NB4 (cell line): ENCODE results near the gene PRKG1.

Experiments used
- DNase-seq: peaks from one replicate; pipeline ENCODE4 v3.0.0; 2010; ENCODE audit warnings: low read depth
- H3K4me3 ChIP-seq: one replicate; pipeline ENCODE4 v1.5.1; 2011; ENCODE audit warnings: mild to moderate bottlenecking, low read depth, low read length, moderate library complexity
- MYC ChIP-seq: IDR thresholded peaks from 2 replicates; pipeline ENCODE4 v1.6.1; 2011; ENCODE audit warnings: low read depth, low read length
- POLR2A ChIP-seq: IDR thresholded peaks from 2 replicates; pipeline ENCODE4 v1.6.1; 2011; ENCODE audit warnings: mild to moderate bottlenecking; ENCODE audit not compliant: insufficient read length; ENCODE audit errors: extremely low read depth
- TF ChIP-seq, protein P1 (sequence below): IDR thresholded peaks from one replicate; pipeline ENCODE4 v1.5.1; 2012; ENCODE audit warnings: low read depth, low read length
- TF ChIP-seq, protein P2 (sequence below): IDR thresholded peaks from 2 replicates; pipeline ENCODE4 v1.6.1; 2011; ENCODE audit warnings: low read depth, low read length

PRKG1 gene

DNA sequence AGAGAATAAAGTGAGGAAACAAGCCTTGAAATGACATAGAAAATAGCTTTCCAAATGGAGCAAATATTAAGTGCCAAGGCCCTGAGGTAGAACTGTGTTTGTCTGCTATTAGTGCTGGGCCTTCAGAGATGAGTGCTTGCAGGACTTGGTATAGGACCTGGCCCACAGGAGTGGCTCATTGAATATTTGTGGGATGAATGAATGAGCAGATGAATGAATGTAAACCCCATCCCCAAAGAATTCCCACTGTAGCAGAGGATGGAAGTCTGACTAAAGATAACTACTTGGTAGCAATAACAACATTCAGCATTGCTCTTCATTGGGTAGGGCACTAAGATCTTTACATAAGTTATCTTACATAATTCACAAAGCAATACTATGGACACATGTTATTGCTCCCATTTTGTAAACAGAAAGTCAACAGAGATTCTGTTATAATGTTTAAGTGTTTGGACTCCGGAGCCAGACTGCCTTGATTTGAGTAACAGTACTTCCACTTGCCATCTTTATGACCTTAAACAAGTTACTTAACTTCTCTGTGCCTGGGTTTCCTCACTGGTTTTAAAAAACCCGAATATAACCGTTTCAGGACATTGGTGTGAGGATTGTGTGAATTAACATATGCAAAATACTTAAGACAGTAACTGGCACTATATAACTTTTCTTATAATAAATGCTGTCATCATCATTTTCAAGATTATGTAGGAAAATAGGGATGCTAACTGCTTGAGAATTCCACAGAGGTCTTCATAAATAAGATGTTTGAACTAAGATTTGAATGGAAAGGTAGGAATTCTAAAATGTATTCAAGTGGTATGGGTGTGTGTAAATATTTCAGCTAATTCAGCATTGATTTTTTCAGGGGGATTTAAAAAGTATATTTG lies 141.9 kb downstream of the PRKG1 start:
- no peak overlapping the region for H3K4me3 ChIP-seq
- TF ChIP-seq, protein P1, sequence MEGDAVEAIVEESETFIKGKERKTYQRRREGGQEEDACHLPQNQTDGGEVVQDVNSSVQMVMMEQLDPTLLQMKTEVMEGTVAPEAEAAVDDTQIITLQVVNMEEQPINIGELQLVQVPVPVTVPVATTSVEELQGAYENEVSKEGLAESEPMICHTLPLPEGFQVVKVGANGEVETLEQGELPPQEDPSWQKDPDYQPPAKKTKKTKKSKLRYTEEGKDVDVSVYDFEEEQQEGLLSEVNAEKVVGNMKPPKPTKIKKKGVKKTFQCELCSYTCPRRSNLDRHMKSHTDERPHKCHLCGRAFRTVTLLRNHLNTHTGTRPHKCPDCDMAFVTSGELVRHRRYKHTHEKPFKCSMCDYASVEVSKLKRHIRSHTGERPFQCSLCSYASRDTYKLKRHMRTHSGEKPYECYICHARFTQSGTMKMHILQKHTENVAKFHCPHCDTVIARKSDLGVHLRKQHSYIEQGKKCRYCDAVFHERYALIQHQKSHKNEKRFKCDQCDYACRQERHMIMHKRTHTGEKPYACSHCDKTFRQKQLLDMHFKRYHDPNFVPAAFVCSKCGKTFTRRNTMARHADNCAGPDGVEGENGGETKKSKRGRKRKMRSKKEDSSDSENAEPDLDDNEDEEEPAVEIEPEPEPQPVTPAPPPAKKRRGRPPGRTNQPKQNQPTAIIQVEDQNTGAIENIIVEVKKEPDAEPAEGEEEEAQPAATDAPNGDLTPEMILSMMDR = no peak
- TF ChIP-seq, protein P2, sequence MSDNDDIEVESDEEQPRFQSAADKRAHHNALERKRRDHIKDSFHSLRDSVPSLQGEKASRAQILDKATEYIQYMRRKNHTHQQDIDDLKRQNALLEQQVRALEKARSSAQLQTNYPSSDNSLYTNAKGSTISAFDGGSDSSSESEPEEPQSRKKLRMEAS = no peak
- TF ChIP-seq MYC (no peak), POLR2A (no peak)
- no peak for DNase-seq

DNA sequence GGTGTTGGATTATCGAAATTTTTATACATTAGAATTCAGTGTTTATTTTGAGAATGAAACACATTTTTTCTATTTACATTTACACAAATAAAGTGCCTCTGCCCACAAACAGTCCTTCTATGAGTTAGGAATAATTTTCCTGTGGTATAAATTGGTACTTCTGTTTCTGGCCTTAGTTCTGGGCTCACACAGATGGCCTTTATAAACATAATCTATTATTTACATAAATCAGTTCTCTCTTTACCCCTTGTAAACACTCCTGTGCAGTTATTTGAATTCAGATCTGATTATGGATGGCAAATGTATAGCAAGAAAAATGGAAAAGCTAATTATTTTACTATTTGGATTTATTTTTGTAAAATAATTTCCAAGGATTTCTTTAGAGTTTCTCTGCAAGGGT lies 143.2 kb downstream of the PRKG1 start:
- H3K4me3 ChIP-seq = no peak overlapping the region
- TF ChIP-seq, protein P1 = no peak
- TF ChIP-seq POLR2A (no peak), MYC (no peak)
- TF ChIP-seq, protein P2 = no peak
- no peak for DNase-seq

DNA sequence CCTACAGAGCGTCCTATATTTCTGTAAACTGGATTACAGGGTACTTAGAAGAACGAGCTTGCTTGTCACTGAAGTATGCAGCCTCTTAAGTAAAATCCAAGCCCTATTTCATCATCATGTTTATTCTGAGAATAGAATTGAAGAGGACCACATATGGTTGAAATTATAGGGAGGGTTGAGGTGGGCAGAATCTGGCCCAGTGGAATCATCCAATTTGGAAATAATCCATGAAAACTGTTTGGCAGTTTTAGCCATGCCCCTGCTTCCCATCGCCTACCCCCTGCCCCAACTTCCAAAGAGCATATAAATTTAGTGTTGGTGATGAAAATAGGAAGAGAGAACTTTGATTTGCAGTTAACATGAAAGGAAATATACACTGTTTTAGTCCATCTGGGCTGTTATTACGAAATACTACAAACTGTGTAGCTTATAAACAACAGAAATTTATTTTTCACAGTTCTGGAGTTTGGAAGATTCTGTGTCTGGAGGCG lies 150.4 kb downstream of the PRKG1 start:
- no peak overlapping the region for H3K4me3 ChIP-seq

DNA sequence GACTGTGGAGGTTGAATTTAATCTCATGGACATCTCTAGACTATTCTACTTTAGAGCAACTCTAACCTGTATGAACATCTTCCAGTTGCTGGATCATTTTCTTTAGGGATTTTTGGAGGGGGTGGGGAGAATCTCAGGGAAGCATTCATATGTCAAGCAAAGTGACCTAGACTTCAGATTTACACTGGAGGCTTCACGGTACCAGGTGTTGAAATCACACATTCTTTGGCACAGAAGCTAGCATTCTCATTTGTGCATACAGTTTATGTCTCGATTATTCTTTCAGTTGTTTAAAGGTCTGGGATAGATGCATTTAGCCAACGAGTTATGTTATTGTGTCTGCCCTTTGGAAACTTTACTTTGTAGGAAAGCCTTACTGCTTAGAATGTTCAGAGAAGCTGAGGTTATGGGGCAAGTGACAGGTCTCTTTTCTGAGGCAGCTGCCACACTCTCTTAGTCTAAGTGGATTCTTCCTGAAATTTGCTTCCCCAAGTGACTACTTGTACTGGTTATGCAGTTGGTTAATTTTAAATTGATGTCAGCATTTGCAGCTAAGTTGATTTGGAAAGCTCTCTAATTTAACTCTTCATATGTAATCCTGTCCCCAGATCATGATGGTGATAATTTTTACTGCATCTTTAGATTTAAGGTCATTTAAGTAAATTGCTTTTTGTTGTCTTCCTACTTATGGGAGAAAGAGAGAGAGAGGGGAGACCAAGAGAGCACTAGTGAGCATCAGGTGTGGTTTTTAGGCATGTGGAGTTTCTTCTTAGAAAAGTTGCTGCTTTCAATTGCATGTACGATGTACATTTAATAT lies 153.8 kb downstream of the PRKG1 start:
- no peak for TF ChIP-seq POLR2A
- TF ChIP-seq, protein P1 = no peak
- TF ChIP-seq MYC = no peak
- TF ChIP-seq, protein P2 = no peak
- no peak for DNase-seq
- no peak overlapping the region for H3K4me3 ChIP-seq

More for the DNA sequence above, 150.4 kb downstream of the PRKG1 start:
- no peak for DNase-seq
- TF ChIP-seq POLR2A (no peak), MYC (no peak)
- TF ChIP-seq, protein P2 = no peak
- TF ChIP-seq, protein P1 = no peak

DNA sequence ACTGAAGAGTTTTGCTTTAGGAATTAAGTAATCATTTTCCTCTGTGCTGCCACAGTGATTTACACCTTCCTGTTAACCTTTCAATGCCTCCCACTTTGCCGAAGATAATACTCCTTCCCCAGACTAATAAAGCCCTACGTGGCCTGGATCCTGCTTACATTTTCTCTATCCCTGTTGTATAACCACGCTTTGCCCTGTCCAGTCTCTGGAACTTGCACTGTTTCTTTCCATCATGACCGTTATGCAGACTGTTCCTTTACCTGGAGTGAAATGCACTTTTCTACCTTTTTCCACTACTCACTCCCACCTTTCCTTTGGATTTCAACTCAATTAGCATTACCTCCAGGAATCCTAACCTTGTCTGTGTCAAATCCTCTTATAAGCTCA lies 154.4 kb downstream of the PRKG1 start:
- TF ChIP-seq, protein P1 = no peak
- no peak for TF ChIP-seq POLR2A
- TF ChIP-seq, protein P2 = no peak
- no peak for TF ChIP-seq MYC
- no peak overlapping the region for H3K4me3 ChIP-seq
- DNase-seq = no peak
